Measurements from ENCODE around the gene ITGA6.

DNA sequence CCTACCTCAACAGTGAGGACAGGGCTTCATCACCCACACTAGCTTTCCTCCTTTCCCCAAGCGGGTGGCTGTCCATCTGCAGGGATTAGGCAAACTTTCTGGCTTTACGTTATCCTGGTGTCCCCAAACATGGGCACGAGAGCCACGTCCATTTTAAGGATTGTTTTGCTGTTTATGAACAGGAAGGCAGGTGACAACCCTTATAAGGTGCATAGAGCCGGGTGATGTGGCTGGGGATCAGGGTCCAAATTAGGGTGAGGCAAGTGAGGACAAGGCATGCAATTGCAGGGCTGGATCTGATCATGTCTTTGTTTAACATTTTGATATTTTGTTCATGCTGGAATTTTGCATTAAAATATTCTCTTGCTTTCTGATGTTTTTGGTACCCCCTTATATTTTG, 27.6 kb upstream of the ITGA6 start:
- TF ChIP-seq FOXM1 (IDR thresholded peaks at IDR 0.05; ENCODE audit: borderline replicate concordance), result no peak
- TF ChIP-seq SP1 (IDR thresholded peaks at IDR 0.05), result no peak

All from HEK293T (cell line).